GF-D8 (cell line): Measurements from ENCODE around the gene ITGA2B.
"Not testable (repeated sequence)": the region's sequence is repeated elsewhere in the genome, so short reads cannot be mapped to it uniquely, and the experiment has no call there.

Experiments used
- DNase-seq: peaks from one replicate; lab custom pipeline; 2025; lab: John Stamatoyannopoulos, UW

Gene ITGA2B

GRCh38 chr17:44330263-44330662 is 59.2 kb downstream of the ITGA2B start:
- DNase-seq = not testable (repeated sequence)

GRCh38 chr17:44329516-44329915 is 59.9 kb downstream of the ITGA2B start:
- DNase-seq = not testable (repeated sequence)

- DNase-seq = no peak
Measured at GRCh38 chr17:44327715-44328449, 61.6 kb downstream of the ITGA2B start.

- peak; percentile 88 for DNase-seq
Measured at GRCh38 chr17:44326861-44327444, 62.5 kb downstream of the ITGA2B start.

GRCh38 chr17:44324571-44325275 is 64.7 kb downstream of the ITGA2B start, which contains the start of gene SLC25A39:
Gene SLC25A39 (minus strand): TSS chr17:44324823. CDS start chr17:44323562, 1,261 bp downstream.
- peak; percentile 62 for DNase-seq

GRCh38 chr17:44324092-44324570 is 65.3 kb downstream of the ITGA2B start:
- DNase-seq = no peak

- DNase-seq = no peak
Measured at GRCh38 chr17:44323359-44324091, 65.9 kb downstream of the ITGA2B start.

GRCh38 chr17:44322236-44322895 is 67.1 kb downstream of the ITGA2B start:
- DNase-seq = no peak
